AG20443 (cell line): Measurements from ENCODE around the gene ABHD13.
"Not testable (repeated sequence)": the region's sequence is repeated elsewhere in the genome, so short reads cannot be mapped to it uniquely, and the experiment has no call there.

Experiments used
- DNase-seq: peaks from one replicate; pipeline ENCODE4 v3.0.0; 2012; ENCODE audit warnings: low spot score, mixed read lengths

Gene ABHD13

GRCh38 chr13:108218044-108218974, at the start of gene ABHD13:
Gene ABHD13 (plus strand): TSS chr13:108218392. CDS start chr13:108229219, 10,827 bp downstream.
- peak; percentile 97 for DNase-seq

GRCh38 chr13:108168929-108169328, 49.3 kb upstream of the ABHD13 start:
- DNase-seq: no peak

GRCh38 chr13:108176685-108177274, 41.4 kb upstream of the ABHD13 start:
- peak; percentile 24 for DNase-seq

GRCh38 chr13:108178078-108178477, 40.1 kb upstream of the ABHD13 start:
- no peak for DNase-seq

- DNase-seq: no peak
Observed at GRCh38 chr13:108182652-108183051, 35.5 kb upstream of the ABHD13 start.

GRCh38 chr13:108185223-108185622, 33.0 kb upstream of the ABHD13 start:
- no peak for DNase-seq

- no peak for DNase-seq
Observed at GRCh38 chr13:108188260-108188659, 29.9 kb upstream of the ABHD13 start.

GRCh38 chr13:108190897-108191296, 27.3 kb upstream of the ABHD13 start:
- DNase-seq: no peak

GRCh38 chr13:108193806-108194205, 24.4 kb upstream of the ABHD13 start:
- DNase-seq: no peak

- DNase-seq: no peak
Observed at GRCh38 chr13:108194435-108194936, 23.7 kb upstream of the ABHD13 start.

- DNase-seq: no peak
Observed at GRCh38 chr13:108195146-108195545, 23.0 kb upstream of the ABHD13 start.

- no peak for DNase-seq
Observed at GRCh38 chr13:108195861-108196260, 22.3 kb upstream of the ABHD13 start.

- DNase-seq: no peak
Observed at GRCh38 chr13:108200781-108201398, 17.3 kb upstream of the ABHD13 start.

- no peak for DNase-seq
Observed at GRCh38 chr13:108210551-108210950, 7.6 kb upstream of the ABHD13 start.

- no peak for DNase-seq
Observed at GRCh38 chr13:108212886-108213285, 5.3 kb upstream of the ABHD13 start.

- DNase-seq: no peak
Observed at GRCh38 chr13:108213946-108214345, 4.2 kb upstream of the ABHD13 start.

- DNase-seq: peak; percentile 18
Observed at GRCh38 chr13:108214441-108215271, 3.5 kb upstream of the ABHD13 start.

- DNase-seq: peak; percentile 98
Observed at GRCh38 chr13:108215436-108215835, 2.8 kb upstream of the ABHD13 start, which contains the start of gene LIG4. Gene LIG4 (minus strand): TSS chr13:108215536. CDS start chr13:108211268, 4,268 bp downstream.

- DNase-seq: not testable (repeated sequence)
Observed at GRCh38 chr13:108217307-108218043, 717 bp upstream of the ABHD13 start.

- no peak for DNase-seq
Observed at GRCh38 chr13:108220041-108220440, 1.8 kb downstream of the ABHD13 start.
